Bone marrow (tissue), 2 donors: ENCODE data around the gene KRTAP6-3.

ENCODE experiments used
- DNase-seq, 2 donors: peaks; one replicate each; lab custom pipeline; 2025; lab: John Stamatoyannopoulos, UW

KRTAP6-3 gene, protein sequence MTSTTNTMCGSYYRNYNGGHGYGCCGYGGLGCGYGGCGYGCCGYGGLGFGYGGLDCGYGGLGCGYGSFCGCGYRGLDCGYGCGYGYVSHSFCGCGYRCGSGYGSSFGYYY

GRCh38 chr21:30592140-30592539, at the start of gene KRTAP6-3:
Gene KRTAP6-3, plus strand, starts transcription at chr21:30592440. Its CDS starts 6 bp downstream, at chr21:30592446.
- DNase-seq = no peak

DNA sequence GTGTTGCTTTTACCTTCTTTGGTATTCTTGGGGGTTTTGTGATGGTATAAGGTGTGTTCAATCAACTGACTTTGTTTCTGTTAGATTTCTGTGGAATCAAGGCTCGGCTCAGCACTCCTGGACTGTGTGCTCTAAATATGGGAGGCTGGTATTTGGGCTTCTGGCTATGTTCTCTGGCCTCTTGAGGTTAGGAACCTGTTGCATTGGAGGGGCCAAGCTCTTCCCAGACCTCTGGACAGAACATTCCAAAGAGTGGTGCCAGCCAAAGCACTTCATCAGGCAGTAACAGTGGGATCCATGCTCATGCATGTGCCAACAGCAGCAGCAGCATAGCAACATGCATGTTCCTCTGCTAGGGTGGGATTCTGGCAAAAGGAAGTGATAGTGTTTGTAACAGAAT, 39.5 kb upstream of the KRTAP6-3 start:
- no peak for DNase-seq

DNA sequence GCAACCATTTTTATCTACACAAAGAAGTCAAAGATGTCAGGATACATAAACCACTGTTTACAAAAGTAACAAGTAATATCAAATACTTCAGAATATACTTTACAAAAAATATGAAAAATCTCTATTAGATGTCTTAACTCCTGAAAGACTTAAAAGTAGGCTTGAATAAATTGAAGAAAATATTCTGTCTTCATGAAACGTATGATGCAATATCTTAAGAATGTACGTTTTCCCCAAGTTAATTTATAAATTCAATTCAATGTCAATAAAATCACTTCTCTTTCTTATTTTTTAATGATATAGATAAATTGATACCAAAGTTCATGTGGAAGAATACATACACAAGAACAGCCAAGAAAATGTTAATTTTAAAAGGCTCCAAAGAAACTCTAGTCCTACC, 37.1 kb upstream of the KRTAP6-3 start:
- DNase-seq = no peak

DNA sequence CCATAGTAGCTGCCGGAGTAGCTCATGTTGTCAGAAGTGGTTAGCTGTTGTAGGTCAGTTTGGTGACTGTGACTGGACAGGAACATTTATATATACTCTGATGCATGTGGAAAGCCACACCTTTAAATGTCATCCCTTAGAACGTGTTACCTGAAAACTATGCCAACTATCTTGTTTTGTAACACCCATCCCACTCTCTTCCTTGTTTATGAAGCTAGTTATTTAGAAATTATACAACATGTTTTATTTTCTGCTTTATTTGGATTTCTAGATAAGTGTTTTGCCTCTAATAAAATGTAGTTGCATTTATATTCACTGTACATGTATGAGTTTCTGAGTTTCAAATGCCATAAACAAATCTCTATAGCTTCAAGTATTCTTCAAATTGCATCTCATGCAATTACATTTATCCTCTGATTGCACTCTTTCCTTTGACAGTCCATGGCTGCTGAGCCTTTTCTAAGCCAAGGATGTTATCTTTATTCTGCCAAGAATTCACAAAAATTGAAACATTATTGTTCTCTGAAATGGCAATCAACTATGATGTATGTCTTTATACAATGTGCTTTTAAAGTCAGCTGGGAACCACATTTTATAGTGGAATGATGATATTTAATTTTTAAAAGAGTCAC, 30.9 kb upstream of the KRTAP6-3 start, which contains the start of gene KRTAP19-7:
KRTAP19-7 (minus strand) TSS at position 51 of the 632 bp plus-strand sequence; CDS start at position 26, 25 bp downstream.
- DNase-seq = no peak

GRCh38 chr21:30561957-30562356, 30.3 kb upstream of the KRTAP6-3 start:
- DNase-seq = no peak

GRCh38 chr21:30563072-30563471, 29.2 kb upstream of the KRTAP6-3 start:
- DNase-seq = no peak

- DNase-seq = no peak
Measured at GRCh38 chr21:30563630-30564029, 28.6 kb upstream of the KRTAP6-3 start.

DNA sequence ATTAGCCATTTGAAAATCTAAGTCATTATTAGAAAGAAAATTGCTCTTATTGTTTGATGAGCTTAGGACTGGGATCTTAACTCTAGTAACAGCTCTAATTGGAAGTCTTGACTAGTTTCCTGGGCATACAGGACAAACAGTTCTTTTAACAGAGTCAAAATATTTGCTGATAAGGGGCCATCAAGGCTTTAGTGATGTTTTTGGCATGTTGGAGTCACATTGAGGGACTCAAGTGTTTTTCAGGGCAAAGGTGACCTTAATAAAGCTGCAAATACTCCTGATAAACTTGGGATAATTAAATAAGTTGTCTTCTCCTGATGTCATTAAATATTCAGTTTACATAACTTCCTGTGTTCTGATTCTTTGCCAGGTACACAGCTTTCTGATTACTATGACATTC, 24.6 kb upstream of the KRTAP6-3 start:
- no peak for DNase-seq

DNA sequence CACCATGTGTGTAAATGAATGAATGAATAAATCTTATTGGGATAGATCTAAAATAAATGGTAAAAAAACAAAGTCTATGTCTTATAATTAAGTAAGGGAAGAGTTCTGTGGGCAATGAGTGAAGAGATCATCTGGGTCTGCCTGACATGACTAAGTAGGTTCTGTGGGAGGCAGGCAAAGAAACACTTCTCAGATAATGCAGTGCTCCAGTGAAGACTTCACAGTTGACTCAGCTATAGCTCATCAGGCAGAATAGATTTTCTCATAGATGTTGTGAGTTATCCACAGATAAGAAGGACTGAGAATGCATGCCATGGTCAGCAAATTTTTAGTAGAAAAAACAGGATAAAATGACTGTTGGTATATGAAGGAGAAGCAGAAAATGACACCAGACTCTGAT, 14.5 kb upstream of the KRTAP6-3 start:
- DNase-seq = no peak

- no peak for DNase-seq
Measured at GRCh38 chr21:30579346-30579745, 12.9 kb upstream of the KRTAP6-3 start.

GRCh38 chr21:30580132-30580531, 12.1 kb upstream of the KRTAP6-3 start:
- DNase-seq = no peak

- DNase-seq = no peak
Measured at GRCh38 chr21:30582870-30583269, 9.4 kb upstream of the KRTAP6-3 start.

- no peak for DNase-seq
Measured at GRCh38 chr21:30590297-30590696, 1.9 kb upstream of the KRTAP6-3 start, which contains the start of gene KRTAP22-2. Gene KRTAP22-2, minus strand, starts transcription at chr21:30590397.

DNA sequence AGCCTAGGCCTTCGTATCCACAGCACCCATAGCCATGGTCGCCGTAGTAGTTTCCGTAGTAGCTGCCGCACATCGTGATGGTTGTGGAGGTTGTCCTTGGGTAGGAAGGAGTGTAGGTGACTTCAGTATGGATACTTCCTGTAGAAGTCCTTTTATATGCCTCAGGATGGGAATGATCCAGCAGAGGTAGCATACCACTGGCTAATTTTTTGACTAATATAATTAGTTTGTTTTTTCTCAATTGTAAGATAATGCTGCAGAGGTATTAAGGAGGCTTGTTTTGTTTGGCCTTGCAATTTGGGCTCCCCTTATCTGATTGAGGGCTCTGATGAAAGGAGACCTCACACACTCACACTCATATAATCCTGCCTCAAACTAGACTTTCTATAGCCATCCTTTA, 6.6 kb downstream of the KRTAP6-3 start, which contains the start of gene KRTAP6-2:
KRTAP6-2 (minus strand) TSS at position 101 of the 400 bp plus-strand sequence; CDS start at position 73, 28 bp downstream.
- no peak for DNase-seq

DNA sequence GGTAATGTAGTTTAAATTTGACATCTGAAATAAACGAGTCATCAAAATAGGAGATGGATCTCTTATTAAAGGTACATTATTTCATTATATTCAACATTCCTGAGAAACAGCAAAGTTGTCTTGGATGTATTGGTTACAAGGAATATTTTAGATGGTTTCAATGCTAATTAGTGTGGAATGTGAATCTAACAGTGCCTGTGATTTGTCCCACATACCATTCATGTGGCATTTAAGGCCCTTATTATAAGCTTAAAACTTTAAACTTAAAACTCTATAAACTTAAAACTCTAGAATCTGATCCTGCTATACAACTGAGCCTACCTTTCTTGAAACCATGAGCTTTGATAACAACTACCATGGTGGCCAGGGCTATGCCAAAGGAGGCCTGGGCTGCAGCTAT, 8.5 kb downstream of the KRTAP6-3 start, which contains the start of gene KRTAP22-1:
KRTAP22-1 (plus strand) TSS at position 301 of the 400 bp plus-strand sequence.
- DNase-seq = no peak

DNA sequence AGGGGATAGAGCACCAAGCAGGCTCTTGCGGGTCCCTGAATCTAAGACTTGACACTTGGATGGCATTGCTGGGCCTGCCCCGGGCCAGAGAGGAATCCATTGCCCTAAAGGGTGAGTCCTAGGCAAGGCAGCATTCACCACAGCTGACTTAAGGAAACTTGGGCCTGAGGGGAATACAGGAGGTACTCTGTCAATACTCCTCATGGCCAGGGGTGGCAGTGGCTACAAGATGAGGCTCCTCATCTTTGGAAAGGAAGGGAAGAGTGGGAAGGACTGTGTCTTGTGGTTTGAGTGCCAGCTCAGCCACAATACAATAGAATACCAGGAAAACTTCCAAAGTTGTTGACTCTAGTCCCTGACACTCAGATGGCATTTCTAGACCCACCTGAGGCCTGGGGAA, 13.7 kb downstream of the KRTAP6-3 start:
- no peak for DNase-seq

- DNase-seq = no peak
Measured at GRCh38 chr21:30612132-30612531, 19.9 kb downstream of the KRTAP6-3 start.

DNA sequence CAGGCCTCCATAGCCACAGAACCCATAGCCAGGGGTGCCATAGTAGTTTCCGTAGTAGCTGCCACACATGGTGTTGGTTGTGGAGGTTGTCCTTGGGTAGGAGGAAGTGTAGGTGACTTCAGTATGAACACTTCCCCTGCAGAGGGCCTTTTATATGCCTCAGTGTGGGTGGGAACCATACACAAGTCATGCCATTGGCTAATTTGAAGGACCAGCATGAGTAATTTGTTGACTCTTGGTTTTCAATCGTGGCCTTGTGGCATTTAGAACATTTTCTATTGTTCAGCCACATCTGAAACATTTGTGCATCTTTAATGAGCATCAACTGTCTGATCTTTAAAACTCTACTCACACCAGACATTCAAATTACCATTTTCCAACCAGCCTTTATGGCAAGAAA, 21.6 kb downstream of the KRTAP6-3 start, which contains the start of gene KRTAP6-1:
KRTAP6-1 (minus strand) TSS at position 95 of the 400 bp plus-strand sequence; CDS start at position 69, 26 bp downstream.
- no peak for DNase-seq

GRCh38 chr21:30615199-30615598, 23.0 kb downstream of the KRTAP6-3 start:
- no peak for DNase-seq

GRCh38 chr21:30616125-30616524, 23.9 kb downstream of the KRTAP6-3 start, which contains the start of gene KRTAP20-1:
Gene KRTAP20-1, plus strand, starts transcription at chr21:30616425. Its CDS starts 30 bp downstream, at chr21:30616455.
- no peak for DNase-seq

DNA sequence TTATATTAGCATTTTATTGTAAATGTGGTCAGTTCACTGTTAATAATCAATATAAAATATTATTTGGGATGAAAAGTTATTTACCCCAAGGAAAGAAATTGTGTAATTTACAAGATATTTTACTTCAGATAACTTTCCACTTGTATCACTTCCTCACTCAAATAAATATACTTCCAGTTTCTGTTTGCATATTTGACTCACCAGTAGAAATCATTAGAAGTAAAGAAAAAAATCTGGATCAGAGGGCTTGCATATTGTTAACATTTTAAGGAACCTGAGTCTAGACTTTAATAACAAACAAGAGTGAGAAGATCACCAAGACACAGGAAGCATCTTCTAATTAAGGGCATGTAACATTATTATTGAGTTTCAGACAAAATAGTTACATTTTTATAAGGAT, 27.8 kb downstream of the KRTAP6-3 start:
- DNase-seq = no peak

- no peak for DNase-seq
Measured at GRCh38 chr21:30620522-30620921, 28.3 kb downstream of the KRTAP6-3 start, which contains the start of gene KRTAP20-4. Gene KRTAP20-4, plus strand, starts transcription at chr21:30620627.

- no peak for DNase-seq
Measured at GRCh38 chr21:30623362-30623761, 31.1 kb downstream of the KRTAP6-3 start.
